Measurements from ENCODE around the gene SLC13A4. TPM values are rescaled to one million over a fixed set of nuclear protein-coding genes. Genes with fewer than 3 reads are reported as not detected.

Gene SLC13A4
- polyA plus RNA-seq, 2 donors, result 7.1 to 11.0 TPM

DNA sequence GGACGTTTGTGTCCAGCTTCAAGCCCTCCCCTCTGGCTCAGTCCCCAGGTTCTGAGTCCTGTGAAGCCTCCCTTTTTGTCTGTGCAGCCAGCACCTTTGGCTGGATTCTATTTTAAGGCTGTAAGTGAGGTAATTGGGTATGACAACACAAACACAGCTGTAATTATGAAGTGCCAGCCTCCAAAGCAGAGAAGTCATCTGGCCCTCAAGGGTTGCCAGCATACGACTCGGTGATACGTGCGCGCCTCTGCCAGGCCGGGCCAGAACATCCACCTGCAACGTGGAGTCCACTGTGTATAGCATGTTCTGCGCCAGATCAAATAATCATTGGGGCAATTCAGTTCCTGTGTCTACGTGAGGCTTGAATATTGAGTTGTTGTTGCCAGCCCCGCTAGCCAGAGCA, 27.4 kb upstream of the SLC13A4 start:
- H3K36me3 ChIP-seq (ENCODE audit: control insufficient read depth in 2 of 2, insufficient read depth in 2 of 2, low read length in 1 of 2), result no peaks in the 10 kb centered on the region
- H3K27me3 ChIP-seq (ENCODE audit: control insufficient read depth in 1 of 2, insufficient read depth in 2 of 2, low read length in 2 of 2), result no peaks in the 10 kb centered on the region
- H3K4me3 ChIP-seq (ENCODE audit: low read depth in 1 of 2, low read length in 2 of 2), result no peak overlapping the region
- WGBS, 2 donors, result 84 to 85% methylated on average over 11 of the region's 11 CpGs
- H3K27ac ChIP-seq (ENCODE audit: low read depth in 2 of 2, low read length in 1 of 2), result no peak overlapping the region
- H3K9me3 ChIP-seq (ENCODE audit: control insufficient read depth in 2 of 2, insufficient read depth in 1 of 2, low read depth in 1 of 2, low read length in 1 of 2), result no peaks in the 10 kb centered on the region
- H3K4me1 ChIP-seq (ENCODE audit: control insufficient read depth in 2 of 2, insufficient read depth in 2 of 2, low read length in 1 of 2), result peaks cover 0 to 8% of the 10 kb centered on the region in 2 donors

DNA sequence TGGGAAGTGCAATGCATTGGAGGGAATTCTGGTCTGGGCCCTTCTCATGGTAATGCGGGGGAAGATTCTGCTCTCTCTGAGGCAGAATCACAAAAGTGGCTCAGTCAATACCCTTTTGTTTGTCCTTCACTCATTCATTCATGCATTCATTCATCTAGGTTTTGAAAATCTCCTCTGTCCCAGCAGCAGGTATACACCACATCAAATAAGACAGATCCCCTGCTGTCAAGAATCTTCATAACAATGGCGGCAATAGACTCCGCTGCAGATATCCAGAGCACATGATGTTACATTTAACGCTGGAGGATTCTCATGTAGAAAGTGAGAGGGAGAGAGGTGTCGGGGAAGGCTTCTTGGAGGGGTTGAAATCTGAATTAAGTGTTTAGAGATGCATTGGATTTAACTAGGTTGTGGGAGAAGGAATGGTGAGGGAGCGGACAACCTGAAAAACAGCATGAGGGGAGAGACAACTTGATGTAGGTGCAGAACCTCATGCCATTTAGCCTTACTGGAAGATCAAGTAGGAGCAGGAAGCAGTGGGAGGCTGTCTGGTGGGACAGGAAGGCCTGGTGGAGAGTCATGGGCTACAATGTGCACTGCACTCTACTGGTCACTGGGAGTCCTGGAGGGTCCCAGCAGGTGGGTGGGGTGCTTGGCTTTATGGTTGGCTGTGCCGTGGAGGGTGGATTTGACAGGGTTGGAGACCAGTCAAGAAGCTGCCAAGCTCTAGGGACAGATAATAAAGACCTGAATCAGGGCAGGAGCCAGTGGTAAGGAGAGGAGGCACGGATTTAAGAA, 25.8 kb upstream of the SLC13A4 start:
- Histone ChIP-seq H3K4me3 (ENCODE audit: low read depth in 1 of 2, low read length in 2 of 2) (no peak overlapping the region), H3K27ac (ENCODE audit: low read depth in 2 of 2, low read length in 1 of 2) (no peak overlapping the region), H3K27me3 (ENCODE audit: control insufficient read depth in 1 of 2, insufficient read depth in 2 of 2, low read length in 2 of 2) (no peaks in the 10 kb centered on the region), H3K36me3 (ENCODE audit: control insufficient read depth in 2 of 2, insufficient read depth in 2 of 2, low read length in 1 of 2) (no peaks in the 10 kb centered on the region), H3K9me3 (ENCODE audit: control insufficient read depth in 2 of 2, insufficient read depth in 1 of 2, low read depth in 1 of 2, low read length in 1 of 2) (no peaks in the 10 kb centered on the region), H3K4me1 (ENCODE audit: control insufficient read depth in 2 of 2, insufficient read depth in 2 of 2, low read length in 1 of 2) (peaks cover 0 to 13% of the 10 kb centered on the region in 2 donors)
- WGBS, 2 donors, result 90 to 91% methylated on average over 8 of the region's 8 CpGs

DNA sequence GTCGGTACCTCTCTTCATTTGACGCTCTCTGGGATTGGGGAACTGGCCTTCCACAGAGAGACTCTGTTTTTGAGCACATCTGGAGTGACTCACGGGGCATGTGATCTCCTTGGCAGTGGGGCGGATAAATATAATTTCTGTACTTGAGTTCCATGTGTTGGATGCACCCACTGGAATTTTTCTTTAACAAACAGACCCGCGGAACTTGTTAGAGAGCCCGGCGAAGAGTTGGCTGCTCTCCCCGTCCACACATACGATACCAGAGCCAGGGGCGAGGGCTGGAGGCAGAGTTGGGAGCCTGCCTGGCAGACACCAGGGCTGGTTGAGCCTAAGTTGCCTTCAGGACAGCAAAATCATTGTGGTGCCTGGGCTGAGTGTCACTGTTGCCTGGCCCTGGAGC, 20.8 kb upstream of the SLC13A4 start, which contains the start of gene FAM180A:
FAM180A (minus strand) TSS at position 44 of the 400 bp plus-strand sequence. CDS start 233 bp downstream, outside the sequence.
- Histone ChIP-seq H3K27ac (ENCODE audit: low read depth in 2 of 2, low read length in 1 of 2) (peak within 1 kb of the TSS; percentile 49 to 80), H3K9me3 (ENCODE audit: control insufficient read depth in 2 of 2, insufficient read depth in 1 of 2, low read depth in 1 of 2, low read length in 1 of 2) (no peaks in the 10 kb centered on the region), H3K4me1 (ENCODE audit: control insufficient read depth in 2 of 2, insufficient read depth in 2 of 2, low read length in 1 of 2) (peaks cover 0 to 15% of the 10 kb centered on the region in 2 donors), H3K27me3 (ENCODE audit: control insufficient read depth in 1 of 2, insufficient read depth in 2 of 2, low read length in 2 of 2) (no peaks in the 10 kb centered on the region), H3K36me3 (ENCODE audit: control insufficient read depth in 2 of 2, insufficient read depth in 2 of 2, low read length in 1 of 2) (no peaks in the 10 kb centered on the region), H3K4me3 (ENCODE audit: low read depth in 1 of 2, low read length in 2 of 2) (peak within 1 kb of the TSS in 1 of 2 donors; percentile 17)
- WGBS, 2 donors, result 35 to 52% methylated on average over 11 of the region's 11 CpGs

GRCh38 chr7:135747366-135747765, 19.4 kb upstream of the SLC13A4 start:
- Histone ChIP-seq H3K4me3 (ENCODE audit: low read depth in 1 of 2, low read length in 2 of 2) (peak overlapping the region in 1 of 2 donors; percentile 12), H3K27me3 (ENCODE audit: control insufficient read depth in 1 of 2, insufficient read depth in 2 of 2, low read length in 2 of 2) (no peaks in the 10 kb centered on the region), H3K4me1 (ENCODE audit: control insufficient read depth in 2 of 2, insufficient read depth in 2 of 2, low read length in 1 of 2) (peaks cover 0 to 15% of the 10 kb centered on the region in 2 donors), H3K27ac (ENCODE audit: low read depth in 2 of 2, low read length in 1 of 2) (no peak overlapping the region), H3K36me3 (ENCODE audit: control insufficient read depth in 2 of 2, insufficient read depth in 2 of 2, low read length in 1 of 2) (no peaks in the 10 kb centered on the region), H3K9me3 (ENCODE audit: control insufficient read depth in 2 of 2, insufficient read depth in 1 of 2, low read depth in 1 of 2, low read length in 1 of 2) (no peaks in the 10 kb centered on the region)
- WGBS, 2 donors, result 84 to 90% methylated on average over 8 of the region's 8 CpGs

DNA sequence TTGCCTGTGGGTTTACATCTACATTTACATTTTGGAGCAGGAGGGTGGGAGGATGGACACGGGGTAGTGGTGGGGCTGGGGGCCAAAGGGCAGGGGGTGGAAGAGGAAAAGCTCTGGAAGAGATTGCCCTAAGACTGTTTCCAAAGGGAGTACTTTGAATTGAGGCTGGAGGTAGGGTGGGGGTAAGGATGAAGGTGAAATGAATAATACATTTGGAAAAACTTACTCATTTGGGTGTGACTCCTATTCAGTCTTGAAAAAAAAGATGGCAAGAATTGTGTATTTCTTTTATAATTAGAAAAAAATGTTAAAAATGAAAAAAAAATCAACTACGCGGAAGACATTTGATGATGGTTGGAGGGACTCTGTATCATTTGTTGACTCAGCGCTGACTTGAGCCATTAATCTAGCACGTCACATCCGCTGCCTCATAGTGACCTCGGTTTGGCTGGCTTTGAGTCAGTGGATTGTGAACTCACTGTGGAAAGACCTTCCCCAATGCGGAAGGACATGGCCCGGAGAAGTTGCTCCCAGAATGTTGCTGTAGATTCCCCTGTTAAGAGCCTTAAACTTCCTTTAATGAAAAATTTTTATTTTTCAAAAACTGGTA, 17.8 kb upstream of the SLC13A4 start:
- Histone ChIP-seq H3K9me3 (ENCODE audit: control insufficient read depth in 2 of 2, insufficient read depth in 1 of 2, low read depth in 1 of 2, low read length in 1 of 2) (no peaks in the 10 kb centered on the region), H3K36me3 (ENCODE audit: control insufficient read depth in 2 of 2, insufficient read depth in 2 of 2, low read length in 1 of 2) (no peaks in the 10 kb centered on the region), H3K4me1 (ENCODE audit: control insufficient read depth in 2 of 2, insufficient read depth in 2 of 2, low read length in 1 of 2) (peaks cover 0 to 15% of the 10 kb centered on the region in 2 donors), H3K27ac (ENCODE audit: low read depth in 2 of 2, low read length in 1 of 2) (peak overlapping the region; percentile 78 to 86), H3K4me3 (ENCODE audit: low read depth in 1 of 2, low read length in 2 of 2) (no peak overlapping the region), H3K27me3 (ENCODE audit: control insufficient read depth in 1 of 2, insufficient read depth in 2 of 2, low read length in 2 of 2) (no peaks in the 10 kb centered on the region)
- 41 to 51% methylated on average over 9 of the region's 9 CpGs for WGBS, 2 donors

- peak overlapping the region; percentile 78 to 87 for H3K27ac ChIP-seq (ENCODE audit: low read depth in 2 of 2, low read length in 1 of 2)
- WGBS, 2 donors, result 56 to 72% methylated on average over 8 of the region's 8 CpGs
- H3K4me3 ChIP-seq (ENCODE audit: low read depth in 1 of 2, low read length in 2 of 2), result no peak overlapping the region
Observed at GRCh38 chr7:135744938-135745702, 17.1 kb upstream of the SLC13A4 start.

GRCh38 chr7:135743907-135744731, 16.1 kb upstream of the SLC13A4 start:
- H3K4me3 ChIP-seq (ENCODE audit: low read depth in 1 of 2, low read length in 2 of 2), result no peak overlapping the region
- H3K9me3 ChIP-seq (ENCODE audit: control insufficient read depth in 2 of 2, insufficient read depth in 1 of 2, low read depth in 1 of 2, low read length in 1 of 2), result no peaks in the 10 kb centered on the region
- peaks cover 0 to 13% of the 10 kb centered on the region in 2 donors for H3K4me1 ChIP-seq (ENCODE audit: control insufficient read depth in 2 of 2, insufficient read depth in 2 of 2, low read length in 1 of 2)
- H3K36me3 ChIP-seq (ENCODE audit: control insufficient read depth in 2 of 2, insufficient read depth in 2 of 2, low read length in 1 of 2), result no peaks in the 10 kb centered on the region
- 32 to 46% methylated on average over 14 of the region's 14 CpGs for WGBS, 2 donors
- H3K27ac ChIP-seq (ENCODE audit: low read depth in 2 of 2, low read length in 1 of 2), result peak overlapping the region; percentile 78 to 87
- H3K27me3 ChIP-seq (ENCODE audit: control insufficient read depth in 1 of 2, insufficient read depth in 2 of 2, low read length in 2 of 2), result no peaks in the 10 kb centered on the region

More at GRCh38 chr7:135744938-135745702, 17.1 kb upstream of the SLC13A4 start:
- no peaks in the 10 kb centered on the region for H3K27me3 ChIP-seq (ENCODE audit: control insufficient read depth in 1 of 2, insufficient read depth in 2 of 2, low read length in 2 of 2)
- peaks cover 0 to 15% of the 10 kb centered on the region in 2 donors for H3K4me1 ChIP-seq (ENCODE audit: control insufficient read depth in 2 of 2, insufficient read depth in 2 of 2, low read length in 1 of 2)
- no peaks in the 10 kb centered on the region for H3K9me3 ChIP-seq (ENCODE audit: control insufficient read depth in 2 of 2, insufficient read depth in 1 of 2, low read depth in 1 of 2, low read length in 1 of 2)
- no peaks in the 10 kb centered on the region for H3K36me3 ChIP-seq (ENCODE audit: control insufficient read depth in 2 of 2, insufficient read depth in 2 of 2, low read length in 1 of 2)

- no peak overlapping the region for H3K27ac ChIP-seq (ENCODE audit: low read depth in 2 of 2, low read length in 1 of 2)
- 86 to 89% methylated on average over 4 of the region's 4 CpGs for WGBS, 2 donors
- H3K36me3 ChIP-seq (ENCODE audit: control insufficient read depth in 2 of 2, insufficient read depth in 2 of 2, low read length in 1 of 2), result no peaks in the 10 kb centered on the region
Observed at GRCh38 chr7:135742371-135742770, 14.4 kb upstream of the SLC13A4 start.

GRCh38 chr7:135741905-135742304, 13.9 kb upstream of the SLC13A4 start:
- Histone ChIP-seq H3K4me1 (ENCODE audit: control insufficient read depth in 2 of 2, insufficient read depth in 2 of 2, low read length in 1 of 2) (peaks cover 0 to 7% of the 10 kb centered on the region in 2 donors), H3K27ac (ENCODE audit: low read depth in 2 of 2, low read length in 1 of 2) (no peak overlapping the region), H3K4me3 (ENCODE audit: low read depth in 1 of 2, low read length in 2 of 2) (no peak overlapping the region), H3K27me3 (ENCODE audit: control insufficient read depth in 1 of 2, insufficient read depth in 2 of 2, low read length in 2 of 2) (no peaks in the 10 kb centered on the region), H3K9me3 (ENCODE audit: control insufficient read depth in 2 of 2, insufficient read depth in 1 of 2, low read depth in 1 of 2, low read length in 1 of 2) (no peaks in the 10 kb centered on the region), H3K36me3 (ENCODE audit: control insufficient read depth in 2 of 2, insufficient read depth in 2 of 2, low read length in 1 of 2) (no peaks in the 10 kb centered on the region)
- 55 to 60% methylated on average over 2 of the region's 2 CpGs for WGBS, 2 donors

More at GRCh38 chr7:135742371-135742770, 14.4 kb upstream of the SLC13A4 start:
- H3K27me3 ChIP-seq (ENCODE audit: control insufficient read depth in 1 of 2, insufficient read depth in 2 of 2, low read length in 2 of 2), result no peaks in the 10 kb centered on the region
- no peaks in the 10 kb centered on the region for H3K9me3 ChIP-seq (ENCODE audit: control insufficient read depth in 2 of 2, insufficient read depth in 1 of 2, low read depth in 1 of 2, low read length in 1 of 2)
- H3K4me3 ChIP-seq (ENCODE audit: low read depth in 1 of 2, low read length in 2 of 2), result no peak overlapping the region
- H3K4me1 ChIP-seq (ENCODE audit: control insufficient read depth in 2 of 2, insufficient read depth in 2 of 2, low read length in 1 of 2), result peaks cover 0 to 7% of the 10 kb centered on the region in 2 donors

Measured in esophagus (tissue), 2 donors.